ENCODE results near the gene EGFL8. TPM values are rescaled to one million over a fixed set of nuclear protein-coding genes. Genes with fewer than 3 reads are reported as not detected.

Gene EGFL8
- total and polyA plus RNA-seq, 9 of the 15 experiments (the other 6 are each of a cell fraction or from before 2014, with no cell fraction given): 2.2 to 47.4 (median 14.2) TPM

DNA sequence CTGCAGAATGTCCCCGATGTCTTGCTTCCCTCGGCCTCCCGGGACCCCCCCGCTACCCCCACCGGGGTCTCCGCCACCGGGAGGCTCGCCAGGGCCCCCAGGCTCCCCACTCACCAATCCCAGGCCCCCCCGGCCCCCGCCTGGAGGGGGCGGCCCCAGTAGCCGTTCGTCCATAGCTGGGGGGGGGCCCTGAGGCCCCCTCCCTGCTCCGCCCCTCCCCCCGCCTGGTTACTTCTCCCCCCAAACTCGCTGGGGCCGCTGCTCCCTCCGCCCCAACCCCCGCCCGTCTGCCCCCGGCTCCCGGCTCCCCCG lies 25.3 kb downstream of the EGFL8 start:
- Histone ChIP-seq H3K4me2 (ENCODE audit: insufficient read depth, low read length) (peak overlapping the region; percentile 90), H3K36me3 (ENCODE audit: control insufficient read depth, insufficient read depth, low read length) (peaks cover 33% of the 10 kb centered on the region; the same call in 2 of the 3 replicates), H3K27me3 (ENCODE audit: control insufficient read depth in 2 of 2, insufficient read depth in 2 of 2, low read length in 2 of 2) (no peaks in the 10 kb centered on the region), H3K9me1 (ENCODE audit: control insufficient read depth, insufficient read depth, low read length) (no peaks in the 10 kb centered on the region), H3K9me3 (replicated peaks; ENCODE audit: control insufficient read depth, insufficient read depth, low read depth, low read length) (no peaks in the 10 kb centered on the region), H3K9ac (ENCODE audit: insufficient read depth in 1 of 2, low read depth in 2 of 2, low read length in 2 of 2) (peak overlapping the region; percentile 89 to 95), H3K79me2 (ENCODE audit: control insufficient read depth, insufficient read depth, low read length) (peaks cover 63% of the 10 kb centered on the region), H3K27ac (ENCODE audit: extremely low read depth, low read depth, low read length) (peak overlapping the region; percentile 93), H2AFZ (ENCODE audit: low read depth, low read length) (no peak overlapping the region), H4K20me1 (replicated peaks; ENCODE audit: control insufficient read depth, insufficient read depth, low read length) (no peaks in the 10 kb centered on the region), H3K4me1 (replicated peaks in 1 of 2; ENCODE audit: control insufficient read depth in 2 of 2, insufficient read depth in 2 of 2, low read length in 2 of 2) (peaks cover 69 to 71% of the 10 kb centered on the region in 2 experiments), H3K4me3 (peak overlapping the region; percentile 79)
- peak; percentile 55 for TF ChIP-seq ZBTB7A (IDR thresholded peaks at IDR 0.05; ENCODE audit: borderline replicate concordance, control insufficient read depth, low read depth, low read length)
- TF ChIP-seq, protein P1, sequence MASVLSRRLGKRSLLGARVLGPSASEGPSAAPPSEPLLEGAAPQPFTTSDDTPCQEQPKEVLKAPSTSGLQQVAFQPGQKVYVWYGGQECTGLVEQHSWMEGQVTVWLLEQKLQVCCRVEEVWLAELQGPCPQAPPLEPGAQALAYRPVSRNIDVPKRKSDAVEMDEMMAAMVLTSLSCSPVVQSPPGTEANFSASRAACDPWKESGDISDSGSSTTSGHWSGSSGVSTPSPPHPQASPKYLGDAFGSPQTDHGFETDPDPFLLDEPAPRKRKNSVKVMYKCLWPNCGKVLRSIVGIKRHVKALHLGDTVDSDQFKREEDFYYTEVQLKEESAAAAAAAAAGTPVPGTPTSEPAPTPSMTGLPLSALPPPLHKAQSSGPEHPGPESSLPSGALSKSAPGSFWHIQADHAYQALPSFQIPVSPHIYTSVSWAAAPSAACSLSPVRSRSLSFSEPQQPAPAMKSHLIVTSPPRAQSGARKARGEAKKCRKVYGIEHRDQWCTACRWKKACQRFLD (CRISPR knock-in tag; IDR thresholded peaks at IDR 0.05): peak; percentile 16; the same call in 1 of the 2 replicates
- peak; percentile 48 for TF ChIP-seq RBFOX2 (IDR thresholded peaks at IDR 0.05; ENCODE audit: low read depth, low read length)
- no peak for TF ChIP-seq NR3C1 (CRISPR knock-in tag; IDR thresholded peaks at IDR 0.05)
- 0 out of 2 replicates have a peak, but pooled peaks have one; percentile 9 for TF ChIP-seq ZFX (CRISPR knock-in tag; IDR thresholded peaks at IDR 0.05)
- CTCF ChIA-PET (ENCODE audit: low intra/inter-chr PET ratio): no interaction called here
- intact Hi-C loops (cut with micrococcal nuclease): loop anchor here (10.0 kb wide), 1 partner anchor 285 kb away; the partner anchor contains the start of gene ZBTB12
- DNase-seq (ENCODE audit: extremely low read depth in 1 of 4, low spot score in 3 of 4) (peak in 3 of 4 experiments; percentile 53 to 83 (median 78)), FAIRE-seq (no peak), ATAC-seq (no peak)
- in situ Hi-C loops (cut with MboI): no loop called here
- 0% methylated on average over 1 of the region's 23 CpGs for WGBS (ENCODE audit: insufficient coverage, low coverage, missing lambda C conversion rate)
- POLR2A ChIA-PET: interaction anchor here (0.6 to 2.5 kb wide), 5 partner anchors 8 to 326 kb away, joined by 3 to 10 read pairs (median 3); partner anchors contain the start of gene FKBPL
- BruUV-seq (replicated peaks): no TSS peak

All from K562 (cell line).